SK-N-SH (cell line): ENCODE measurements around the gene GPR155. TPM values are rescaled to one million over a fixed set of nuclear protein-coding genes. Genes with fewer than 3 reads are reported as not detected.
A peak's percentile ranks its signal among the peaks of the same experiment; 100 is the strongest.

Experiments
- CTCF ChIA-PET: fragments of 300-600, 350-600 bp; formaldehyde crosslinking; extraction: SDS; loops from one replicate; lab custom pipeline; 2021; lab: Yijun Ruan, JAX
- POLR2A ChIA-PET: fragments of 350-600 bp; sonication (Branson Sonifier 250); formaldehyde crosslinking; extraction: SDS; loops from one replicate; lab custom pipeline; 2020; ENCODE audit warnings: antibody characterized with exemption, inconsistent platforms; lab: Yijun Ruan, JAX
- DNase-seq: peaks from one replicate; pipeline ENCODE4 v3.0.0; 2012
- H2AFZ ChIP-seq: fragments of 200-600 bp; sonication (generic); 2 replicates; pipeline ENCODE4 v1.8.1; 2016; ENCODE audit warnings: antibody characterized with exemption, mild to moderate bottlenecking, low read depth
- H3F3A ChIP-seq: fragments of 200-600 bp; sonication (generic); replicated peaks from 2 replicates; pipeline ENCODE3; 2016; ENCODE audit warnings: antibody characterized with exemption, mild to moderate bottlenecking; ENCODE audit not compliant: insufficient read depth
- H3K27ac ChIP-seq, 2 experiments: fragments of 200-500 bp in 1 of 2; fragments of 200-600 bp in 1 of 2; sonication (Bioruptor generic) in 1 of 2; sonication (generic), shearing (Covaris generic) in 1 of 2; 2 replicates each; pipeline versions ENCODE4 v1.5.1 to v1.6.1; 2014 to 2016; ENCODE audit warnings: low read depth in 2 of 2, inconsistent platforms in 1 of 2, low read length in 1 of 2, mild to moderate bottlenecking in 1 of 2, mixed read lengths in 1 of 2
- H3K27me3 ChIP-seq: fragments of 200-600 bp; sonication (generic), shearing (Covaris generic); 2 replicates; pipeline ENCODE4 v1.6.1; 2016; ENCODE audit warnings: mixed run types; ENCODE audit not compliant: insufficient read depth
- H3K36me3 ChIP-seq, 2 experiments: fragments of 200-500 bp in 1 of 2; fragments of 200-600 bp in 1 of 2; sonication (Bioruptor generic) in 1 of 2; sonication (generic) in 1 of 2; replicated peaks in 1 of 2; 2 replicates each; pipeline versions ENCODE3 to v1.5.1; 2014 to 2016; ENCODE audit warnings: low read length in 1 of 2, mild to moderate bottlenecking in 1 of 2; ENCODE audit not compliant: insufficient read depth in 2 of 2, control insufficient read depth in 1 of 2
- H3K4me1 ChIP-seq, 2 experiments: fragments of 200-500 bp in 1 of 2; fragments of 200-600 bp in 1 of 2; sonication (Bioruptor generic) in 1 of 2; sonication (generic), shearing (Covaris generic) in 1 of 2; 2 replicates each; pipeline versions ENCODE4 v1.5.1 to v1.6.1; 2014 to 2016; ENCODE audit warnings: low read depth in 1 of 2, low read length in 1 of 2, mixed run types in 1 of 2; ENCODE audit not compliant: insufficient read depth in 2 of 2, control insufficient read depth in 1 of 2
- H3K4me2 ChIP-seq: fragments of 200-600 bp; sonication (generic), shearing (Covaris generic); 2 replicates; pipeline ENCODE4 v1.6.1; 2017; ENCODE audit warnings: mixed run types
- H3K4me3 ChIP-seq, 2 experiments: fragments of 200-500 bp in 1 of 2; fragments of 200-600 bp in 1 of 2; sonication (Bioruptor generic) in 1 of 2; sonication (generic), shearing (Covaris generic) in 1 of 2; 2 replicates each; pipeline versions ENCODE4 v1.5.1 to v1.8.1; 2014 to 2016; ENCODE audit warnings: low read depth in 2 of 2, inconsistent platforms in 1 of 2, low read length in 1 of 2, mild to moderate bottlenecking in 1 of 2, mixed read lengths in 1 of 2, moderate library complexity in 1 of 2
- H3K79me2 ChIP-seq: fragments of 200-600 bp; sonication (generic); 2 replicates; pipeline ENCODE4 v1.8.1; 2017; ENCODE audit warnings: mild to moderate bottlenecking; ENCODE audit not compliant: insufficient read depth
- H3K9ac ChIP-seq: fragments of 200-600 bp; sonication (generic); 2 replicates; pipeline ENCODE4 v1.6.1; 2017; ENCODE audit warnings: mixed run types
- H3K9me2 ChIP-seq: fragments of 200-600 bp; sonication (generic); 2 replicates; pipeline ENCODE4 v1.6.1; 2017; ENCODE audit warnings: mixed run types
- H3K9me3 ChIP-seq: fragments of 200-600 bp; sonication (generic); 2 replicates; pipeline ENCODE4 v1.6.1; 2017; ENCODE audit warnings: mixed run types, mild to moderate bottlenecking, moderate library complexity
- H4K20me1 ChIP-seq: fragments of 200-600 bp; sonication (generic); 2 replicates; pipeline ENCODE4 v1.6.1; 2017; ENCODE audit warnings: mild to moderate bottlenecking, mixed run types; ENCODE audit not compliant: insufficient read depth
- CTCF ChIP-seq: fragments of 200-600 bp; sonication (generic); IDR thresholded peaks from 2 replicates; pipeline ENCODE4 v1.6.1; 2017; ENCODE audit warnings: antibody characterized with exemption, mild to moderate bottlenecking, moderate library complexity
- EP300 ChIP-seq, 2 experiments: IDR thresholded peaks; 2 replicates each; pipeline versions ENCODE4 v1.4.0 to v1.6.1; 2012; ENCODE audit warnings: borderline replicate concordance in 1 of 2, low read depth in 1 of 2, low read length in 1 of 2
- NRF1 ChIP-seq: IDR thresholded peaks from 2 replicates; pipeline ENCODE4 v1.6.1; 2012; ENCODE audit warnings: low read depth, mild to moderate bottlenecking, low read length
- RAD21 ChIP-seq: IDR thresholded peaks from 2 replicates; pipeline ENCODE4 v1.6.1; 2012; ENCODE audit warnings: mild to moderate bottlenecking, low read length
- REST ChIP-seq: IDR thresholded peaks from 2 replicates; pipeline ENCODE4 v1.6.1; 2012; ENCODE audit warnings: mild to moderate bottlenecking, low read depth, low read length, moderate library complexity
- RXRA ChIP-seq: IDR thresholded peaks from 2 replicates; pipeline ENCODE4 v1.4.0; 2012; ENCODE audit warnings: low read depth, mild to moderate bottlenecking, borderline replicate concordance
- SIN3A ChIP-seq: IDR thresholded peaks from 2 replicates; pipeline ENCODE4 v1.6.1; 2012; ENCODE audit warnings: low read depth, mild to moderate bottlenecking, low read length, moderate library complexity, borderline replicate concordance
- SMC3 ChIP-seq: IDR thresholded peaks from 2 replicates; pipeline ENCODE4 v1.6.1; 2012; ENCODE audit warnings: low read depth, low read length, improper control_type of control experiment
- TAF1 ChIP-seq: IDR thresholded peaks from 2 replicates; pipeline ENCODE4 v1.6.1; 2012; ENCODE audit warnings: low read depth, mild to moderate bottlenecking, low read length, moderate library complexity, borderline replicate concordance
- USF1 ChIP-seq: IDR thresholded peaks from 2 replicates; pipeline ENCODE4 v1.4.0; 2012; ENCODE audit warnings: low read depth, borderline replicate concordance
- WGBS: methylation state at CpG from one replicate; pipeline ENCODE4 v1.1.6; 2017; ENCODE audit warnings: low lambda C conversion rate; 5-methylcytosine and 5-hydroxymethylcytosine counted together
- polyA plus RNA-seq, 3 experiments: library from polyadenylated mRNA; depleted of rRNA; stranded (reverse); fragments of >200 nt; gene quantifications; 2 replicates each; pipeline ENCODE4 v1.2.3, GENCODE V29; 2012

The GPR155 gene
- polyA plus RNA-seq, 1 of the 3 experiments (the other 2 are of a cell fraction): 3.5 TPM

- no peak for TF ChIP-seq REST
- TF ChIP-seq RXRA: no peak
- TF ChIP-seq EP300 (IDR thresholded peaks at IDR 0.05; ENCODE audit: borderline replicate concordance in 1 of 2, low read depth in 1 of 2, low read length in 1 of 2): no peak
- TF ChIP-seq TAF1: no peak
- no peak for TF ChIP-seq NRF1
- no peak for TF ChIP-seq USF1
These were observed 37.7 kb upstream of the GPR155 start (continued) for GRCh38 chr2:174524527-174524926.

- Histone ChIP-seq H2AFZ (no peak overlapping the region), H3K4me1 (no peaks in the 10 kb centered on the region), H3K9me3 (no peaks in the 10 kb centered on the region), H3K79me2 (no peaks in the 10 kb centered on the region)
- TF ChIP-seq CTCF (peak; percentile 53), SIN3A (no peak), USF1 (no peak), RAD21 (peak; percentile 70), SMC3 (peak; percentile 37; the same call in 1 of the 2 replicates)
- TF ChIP-seq, all 33 proteins: peak for 3
- no peak overlapping the region for H3K4me3 ChIP-seq
- CTCF ChIA-PET: interaction anchor here (0.6 to 3.9 kb wide), 13 partner anchors 13 to 166 kb away, joined by 3 to 64 read pairs (median 4); no protein-coding TSS in a partner anchor
- POLR2A ChIA-PET: no interaction called here
- no peak overlapping the region for H3K9ac ChIP-seq
- H4K20me1 ChIP-seq: no peaks in the 10 kb centered on the region
- H3K36me3 ChIP-seq: no peaks in the 10 kb centered on the region
- H3F3A ChIP-seq: no peaks in the 10 kb centered on the region
- no peak overlapping the region for H3K27ac ChIP-seq
- no peaks in the 10 kb centered on the region for H3K9me2 ChIP-seq
- no peaks in the 10 kb centered on the region for H3K27me3 ChIP-seq
- no peak overlapping the region for H3K4me2 ChIP-seq
- DNase-seq: peak; percentile 34
- 42% methylated on average over 3 of the region's 3 CpGs for WGBS
These were observed 35.7 kb upstream of the GPR155 start for GRCh38 chr2:174522553-174522952.
